Skin epidermis (tissue), 12 donors: Measurements from ENCODE around the gene ANKRD30BL.
"Not testable (repeated sequence)": the region's sequence is repeated elsewhere in the genome, so short reads cannot be mapped to it uniquely, and the experiment has no call there.

Experiments used
- H3K27ac ChIP-seq, 21 experiments: fragments of 200-600 bp; sonication (generic) in 11 of 21; one replicate each; pipeline ENCODE4 v1.5.0; 2020; ENCODE audit warnings: mild to moderate bottlenecking in 3 of 21, inconsistent platforms in 2 of 21, moderate library complexity in 2 of 21
- H3K4me3 ChIP-seq, 7 experiments: fragments of 200-600 bp; sonication (generic) in 2 of 7; one replicate each; pipeline ENCODE4 v1.5.0; 2020; ENCODE audit warnings: inconsistent platforms in 2 of 7, mild to moderate bottlenecking in 2 of 7, moderate library complexity in 1 of 7

ANKRD30BL gene

DNA sequence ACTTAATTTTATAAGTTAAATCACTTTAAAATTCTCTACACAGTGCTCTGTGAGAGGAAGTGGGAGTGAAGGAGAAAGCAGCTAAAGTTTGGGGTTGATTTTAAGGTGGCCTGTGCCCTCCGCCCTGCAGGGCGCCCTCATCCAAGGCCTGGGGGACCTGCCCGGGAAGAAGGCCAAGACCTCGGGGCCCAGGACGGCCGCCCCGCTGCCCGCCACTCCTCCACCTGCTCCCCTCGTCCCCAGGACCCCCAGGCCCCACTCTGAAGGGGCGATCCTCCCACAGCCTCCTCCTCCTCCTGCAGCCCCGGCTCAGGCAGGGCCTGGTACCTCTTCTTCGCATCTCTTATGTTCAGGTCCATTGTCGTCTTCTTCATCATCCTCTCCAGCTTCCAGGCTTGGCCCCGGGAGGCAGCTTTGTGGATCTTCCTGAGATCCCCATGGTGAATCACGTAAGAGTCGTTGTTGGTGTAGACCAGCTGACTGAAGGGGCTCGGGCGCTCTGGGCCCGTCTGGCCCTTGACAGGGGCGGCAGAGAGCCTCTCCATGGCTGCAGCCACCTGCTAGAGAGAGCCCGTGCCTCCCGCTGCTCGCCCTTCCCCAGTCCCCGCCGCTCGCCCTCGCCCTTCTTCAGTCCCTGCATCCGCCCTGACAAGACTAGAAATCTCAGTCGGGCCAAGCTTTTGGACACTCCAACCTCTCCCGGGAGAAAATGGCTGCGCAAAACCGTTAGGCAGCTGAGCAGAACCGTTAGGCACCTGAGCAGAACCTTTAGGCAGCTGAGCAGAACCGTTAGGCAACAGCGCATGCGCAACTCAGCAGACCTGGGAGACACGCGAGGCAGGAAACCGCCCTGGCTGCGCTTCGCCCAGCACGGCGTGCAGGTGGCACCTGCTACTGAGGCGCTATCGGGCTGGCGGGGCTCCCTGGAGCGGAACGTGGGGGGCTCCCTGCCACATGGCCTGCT is at the start of gene ANKRD30BL:
Gene ANKRD30BL (minus strand): TSS at position 792 of the 964 bp plus-strand sequence. CDS start 247 bp downstream, at position 545.
- H3K4me3 ChIP-seq, H3K27ac ChIP-seq: not testable (repeated sequence)

DNA sequence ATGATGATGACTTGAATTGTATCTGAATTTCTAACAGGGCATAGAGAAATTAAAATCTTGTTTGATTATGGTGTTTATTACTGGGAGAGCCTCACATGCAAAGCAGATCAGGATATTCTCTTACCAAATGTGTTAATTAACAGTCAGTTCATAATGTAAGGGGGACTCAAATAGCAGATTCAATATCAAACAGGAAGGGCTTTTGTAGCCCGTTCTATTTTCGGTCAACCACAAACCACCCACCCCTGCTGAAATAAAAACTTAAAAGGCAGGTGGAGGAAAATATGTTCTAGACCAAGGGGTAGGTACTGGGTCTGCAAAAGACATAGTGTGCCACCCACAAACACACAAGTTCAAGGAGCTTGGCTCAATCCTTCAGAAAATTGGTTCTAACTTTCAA is 41.1 kb upstream of the ANKRD30BL start:
- H3K4me3 ChIP-seq: not testable (repeated sequence)

GRCh38 chr2:132192854-132193253 is 31.1 kb upstream of the ANKRD30BL start:
- not testable (repeated sequence) for H3K27ac ChIP-seq, H3K4me3 ChIP-seq

More for the DNA sequence above, 41.1 kb upstream of the ANKRD30BL start:
- not testable (repeated sequence) for H3K27ac ChIP-seq

DNA sequence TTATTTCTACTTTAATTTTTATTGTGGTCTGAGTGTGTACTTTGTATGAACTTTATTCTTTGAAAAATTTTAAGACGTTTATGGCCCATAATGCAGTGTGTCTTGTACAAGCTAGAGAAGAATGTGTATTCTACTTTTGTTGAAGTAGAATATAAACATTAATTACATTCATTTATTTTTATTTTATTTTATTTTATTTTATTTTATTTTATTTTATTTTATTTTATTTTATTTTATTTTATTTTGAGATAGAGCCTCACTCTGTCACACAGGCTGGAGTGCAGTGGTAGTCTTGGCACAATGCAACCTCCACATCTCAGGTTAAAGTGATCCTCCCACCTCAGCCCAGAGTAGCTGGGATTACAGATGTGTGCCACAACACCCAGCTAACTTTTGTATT is 5.3 kb upstream of the ANKRD30BL start:
- H3K4me3 ChIP-seq, H3K27ac ChIP-seq: not testable (repeated sequence)

DNA sequence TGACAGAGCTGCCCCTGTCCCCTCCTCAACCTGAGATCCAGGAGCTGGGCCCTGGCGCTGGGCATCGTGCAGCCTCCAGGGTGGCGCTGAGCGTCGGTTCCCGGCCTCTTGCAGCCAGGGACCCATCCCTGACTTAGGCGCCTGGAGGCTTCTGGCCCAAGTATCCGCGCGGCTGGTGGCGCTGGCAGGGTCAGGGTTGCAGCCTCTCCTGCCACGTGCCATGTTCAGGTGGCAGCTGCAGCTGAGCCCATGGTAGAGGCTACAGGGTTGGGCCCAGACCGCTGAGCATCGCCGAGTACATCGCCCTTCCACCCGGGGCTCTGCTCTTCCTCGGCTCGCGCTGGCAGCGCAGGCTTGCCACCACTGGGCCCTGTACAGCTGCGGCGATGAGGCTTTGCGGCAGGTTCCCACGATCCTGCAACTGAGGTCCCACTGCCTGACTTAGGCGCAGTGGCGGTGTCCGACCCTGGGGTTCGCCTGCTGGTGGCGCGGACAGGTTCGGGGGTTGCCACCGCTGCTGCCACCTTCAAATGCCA is 441 bp upstream of the ANKRD30BL start:
- H3K27ac ChIP-seq, H3K4me3 ChIP-seq: not testable (repeated sequence)

GRCh38 chr2:132146774-132147173 is 15.0 kb downstream of the ANKRD30BL start:
- not testable (repeated sequence) for H3K4me3 ChIP-seq, H3K27ac ChIP-seq
